GM23248 (cell line): ENCODE results near the gene ATP1B3.

Experiments used
- EZH2 ChIP-seq: fragments of 200-600 bp; sonication (generic); IDR thresholded peaks from 2 replicates; pipeline ENCODE4 v1.6.1; 2018; ENCODE audit warnings: antibody characterized with exemption, mild to moderate bottlenecking; ENCODE audit not compliant: insufficient read depth, poor library complexity, severe bottlenecking
- EZH2phosphoT487 ChIP-seq: fragments of 200-600 bp; sonication (generic); IDR thresholded peaks from 2 replicates; pipeline ENCODE4 v1.6.1; 2018; ENCODE audit warnings: antibody characterized with exemption, moderate library complexity, mild to moderate bottlenecking, low read depth; ENCODE audit not compliant: insufficient read depth

DNA sequence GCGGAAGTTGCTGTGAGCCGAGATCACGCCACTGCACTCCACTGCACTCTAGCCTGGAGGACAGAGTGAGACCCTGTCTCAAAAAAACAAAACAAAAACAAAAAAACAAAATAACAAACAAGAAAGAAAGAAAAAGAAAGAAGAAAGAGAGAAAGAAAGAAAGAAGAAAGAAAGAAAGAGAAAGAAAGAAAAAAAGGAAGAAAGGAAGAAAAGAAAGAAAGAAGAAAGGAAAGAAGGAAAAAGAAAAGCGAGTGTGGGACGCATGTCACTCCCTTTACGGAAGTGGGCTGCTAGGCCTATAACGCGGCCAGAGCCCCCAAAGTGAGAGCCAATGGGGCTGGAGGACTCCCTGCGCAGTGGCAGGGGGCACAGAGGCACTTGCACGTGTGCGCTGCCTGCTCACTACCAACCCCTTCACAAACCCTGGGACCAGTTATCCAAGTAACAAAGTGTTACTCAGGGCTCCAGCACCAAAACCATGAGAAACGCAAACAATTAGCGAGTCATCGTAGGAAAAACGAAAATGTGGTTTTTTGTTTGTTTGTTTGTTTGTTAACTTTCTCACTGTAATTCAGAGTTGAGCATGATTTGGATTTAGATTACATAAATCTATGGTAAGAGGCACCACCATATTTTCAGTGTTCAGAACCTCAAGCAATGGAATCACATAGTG lies 40.8 kb upstream of the ATP1B3 start:
- no peak for TF ChIP-seq EZH2phosphoT487
- TF ChIP-seq EZH2: no peak
